ENCODE measurements around the gene SCAMP5. TPM values are rescaled to one million over a fixed set of nuclear protein-coding genes. Genes with fewer than 3 reads are reported as not detected.

The SCAMP5 gene, protein sequence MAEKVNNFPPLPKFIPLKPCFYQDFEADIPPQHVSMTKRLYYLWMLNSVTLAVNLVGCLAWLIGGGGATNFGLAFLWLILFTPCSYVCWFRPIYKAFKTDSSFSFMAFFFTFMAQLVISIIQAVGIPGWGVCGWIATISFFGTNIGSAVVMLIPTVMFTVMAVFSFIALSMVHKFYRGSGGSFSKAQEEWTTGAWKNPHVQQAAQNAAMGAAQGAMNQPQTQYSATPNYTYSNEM
- total RNA-seq (2022) (9.2 and 11.8 TPM in 2 replicates), Bru-seq, nascent RNA (percentile 45 among the genes with signal in this experiment), BruChase-seq, experiment 1, labeled RNA remaining after a 2-hour chase (percentile 45 among the genes with signal in this experiment), BruChase-seq, experiment 2, labeled RNA remaining after a 6-hour chase (percentile 48 among the genes with signal in this experiment)
- long read RNA-seq, partial matches to known transcripts = 0 of 4 reads
- long read RNA-seq, other reads (novel, unspliced or antisense) = 4 of 4 reads

DNA sequence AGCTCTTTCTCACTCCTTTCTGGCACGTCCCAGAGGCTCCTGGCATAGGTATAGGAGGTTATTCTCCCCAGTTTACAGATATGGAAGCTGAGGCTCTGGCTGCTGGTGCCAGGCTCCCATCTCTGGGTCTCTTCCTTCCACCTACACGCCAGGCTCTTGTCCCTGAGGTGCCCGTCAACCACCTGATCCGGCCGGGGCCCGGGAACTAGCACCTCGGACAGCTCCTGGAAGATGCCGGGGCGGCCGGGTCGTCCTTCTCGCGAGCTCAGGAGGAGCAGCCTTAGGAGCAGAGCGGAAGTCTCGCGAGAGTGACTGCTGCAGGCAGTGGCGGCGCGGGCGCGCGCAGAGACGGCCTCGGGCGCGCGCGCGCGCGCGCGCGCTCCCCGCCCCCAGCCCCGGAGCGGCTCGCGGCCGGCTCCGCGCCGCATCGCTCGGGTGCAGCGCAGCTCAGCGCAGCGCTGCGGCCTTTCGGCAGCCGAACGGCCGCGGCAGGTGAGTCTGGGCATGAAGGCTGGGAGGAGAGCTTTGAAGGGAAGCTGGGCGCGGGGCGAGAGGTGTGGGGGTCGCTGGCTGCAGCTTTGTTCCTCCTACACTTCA, at the start of gene SCAMP5:
TSS of gene SCAMP5 (plus strand) at position 382 of the 597 bp plus-strand sequence. CDS start 16,277 bp downstream, outside the sequence.
- TF ChIP-seq, protein P1, sequence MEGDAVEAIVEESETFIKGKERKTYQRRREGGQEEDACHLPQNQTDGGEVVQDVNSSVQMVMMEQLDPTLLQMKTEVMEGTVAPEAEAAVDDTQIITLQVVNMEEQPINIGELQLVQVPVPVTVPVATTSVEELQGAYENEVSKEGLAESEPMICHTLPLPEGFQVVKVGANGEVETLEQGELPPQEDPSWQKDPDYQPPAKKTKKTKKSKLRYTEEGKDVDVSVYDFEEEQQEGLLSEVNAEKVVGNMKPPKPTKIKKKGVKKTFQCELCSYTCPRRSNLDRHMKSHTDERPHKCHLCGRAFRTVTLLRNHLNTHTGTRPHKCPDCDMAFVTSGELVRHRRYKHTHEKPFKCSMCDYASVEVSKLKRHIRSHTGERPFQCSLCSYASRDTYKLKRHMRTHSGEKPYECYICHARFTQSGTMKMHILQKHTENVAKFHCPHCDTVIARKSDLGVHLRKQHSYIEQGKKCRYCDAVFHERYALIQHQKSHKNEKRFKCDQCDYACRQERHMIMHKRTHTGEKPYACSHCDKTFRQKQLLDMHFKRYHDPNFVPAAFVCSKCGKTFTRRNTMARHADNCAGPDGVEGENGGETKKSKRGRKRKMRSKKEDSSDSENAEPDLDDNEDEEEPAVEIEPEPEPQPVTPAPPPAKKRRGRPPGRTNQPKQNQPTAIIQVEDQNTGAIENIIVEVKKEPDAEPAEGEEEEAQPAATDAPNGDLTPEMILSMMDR (IDR thresholded peaks at IDR 0.05; ENCODE audit: insufficient read depth in 1 of 2, low read depth in 1 of 2, low read length in 1 of 2, severe bottlenecking in 1 of 2, unreplicated experiment in 1 of 2) = no peak
- DNase-seq = peak; percentile 95 to 97
- ChIA-PET POLR2A (interaction anchor here (0.6 to 1.8 kb wide), 4 partner anchors 28 to 300 kb away, joined by 3 to 17 read pairs (median 8); partner anchors contain the start of gene RPP25), CTCF (interaction anchor here (0.6 to 1.0 kb wide), 6 partner anchors 8 to 373 kb away, joined by 3 to 5 read pairs (median 3); partner anchors contain the start of gene MAN2C1)
- Mint-ChIP-seq H3K36me3 (ENCODE audit: insufficient read depth, unreplicated experiment) (peaks cover 7% of the 10 kb centered on the region), H3K27me3 (ENCODE audit: insufficient read depth, unreplicated experiment) (peaks cover 9% of the 10 kb centered on the region), H3K27ac (ENCODE audit: unreplicated experiment) (no peak within 1 kb of the TSS), H3K4me3 (ENCODE audit: unreplicated experiment) (peak within 1 kb of the TSS; percentile 67), H3K4me1 (ENCODE audit: low read depth, unreplicated experiment) (peaks cover 10% of the 10 kb centered on the region), H3K9me3 (ENCODE audit: unreplicated experiment) (no peaks in the 10 kb centered on the region)
- BruUV-seq (replicated peaks) = no TSS peak
- no peaks in the 10 kb centered on the region for H3K36me3 ChIP-seq (ENCODE audit: control insufficient read depth, insufficient read depth, low read length)
- H3K27me3 ChIP-seq (replicated peaks; ENCODE audit: control insufficient read depth, insufficient read depth, low read length) = peaks cover 1% of the 10 kb centered on the region; the same call in 1 of the 2 replicates
- H3K9me3 ChIP-seq = no peaks in the 10 kb centered on the region
- H3K4me1 ChIP-seq = 0 out of 2 replicates have a peak, but pooled peaks cover 2% of the 10 kb centered on the region
- intact Hi-C loops (cut with micrococcal nuclease; ENCODE audit: unreplicated experiment) = no loop called here
- peak within 1 kb of the TSS; percentile 75 for H3K4me3 ChIP-seq (ENCODE audit: low read depth, low read length)

DNA sequence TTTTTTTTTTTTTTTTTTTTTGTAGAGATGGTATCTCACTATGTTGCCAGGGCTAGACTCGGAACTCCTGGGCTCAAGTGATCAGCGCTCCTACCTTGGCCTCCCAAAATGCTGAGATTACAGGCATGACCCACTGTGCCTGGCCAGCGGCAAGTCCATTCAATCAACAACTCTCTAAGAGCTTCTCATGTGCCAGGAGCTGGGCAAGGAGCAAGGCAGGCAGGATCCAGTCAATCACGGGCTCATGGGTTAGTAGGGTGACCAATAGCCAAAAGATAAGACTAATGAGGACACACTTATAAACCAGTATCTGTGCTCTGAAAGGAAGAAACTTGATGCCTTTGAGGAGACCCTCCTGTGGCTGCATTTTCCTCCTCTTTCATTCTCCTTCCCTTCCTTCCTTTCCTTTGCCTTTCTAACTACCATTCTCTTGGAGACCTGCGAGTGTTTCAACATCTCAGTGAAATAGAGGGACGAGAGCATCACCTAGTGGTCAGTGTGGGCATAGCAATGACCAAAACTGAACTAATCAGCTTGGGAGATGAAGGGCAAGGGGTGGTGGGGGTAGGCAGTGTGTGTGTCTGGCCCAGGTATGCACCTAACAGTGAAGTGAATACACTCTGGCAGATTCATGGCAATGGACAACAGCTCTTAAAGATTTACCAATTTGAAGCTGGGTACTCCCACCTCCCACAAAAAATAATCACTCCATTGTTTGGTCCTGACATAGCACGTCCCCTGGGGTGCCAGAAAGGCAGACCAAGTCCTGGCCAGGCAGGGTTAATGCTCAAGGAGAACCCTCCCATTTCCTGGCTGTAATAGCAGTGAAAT, 45.1 kb upstream of the SCAMP5 start:
- POLR2A ChIA-PET = interaction anchor here (0.6 kb wide), 2 partner anchors 16 to 158 kb away, joined by 5 read pairs; no protein-coding TSS in a partner anchor
- Mint-ChIP-seq H3K27me3 (ENCODE audit: insufficient read depth, unreplicated experiment) (no peaks in the 10 kb centered on the region), H3K4me1 (ENCODE audit: low read depth, unreplicated experiment) (peaks cover 14% of the 10 kb centered on the region), H3K9me3 (ENCODE audit: unreplicated experiment) (no peaks in the 10 kb centered on the region), H3K4me3 (ENCODE audit: unreplicated experiment) (no peak overlapping the region), H3K36me3 (ENCODE audit: insufficient read depth, unreplicated experiment) (peaks cover 7% of the 10 kb centered on the region), H3K27ac (ENCODE audit: unreplicated experiment) (no peak overlapping the region)
- Histone ChIP-seq H3K9me3 (no peaks in the 10 kb centered on the region), H3K27me3 (replicated peaks; ENCODE audit: control insufficient read depth, insufficient read depth, low read length) (no peaks in the 10 kb centered on the region), H3K36me3 (ENCODE audit: control insufficient read depth, insufficient read depth, low read length) (no peaks in the 10 kb centered on the region), H3K4me1 (peaks cover 14% of the 10 kb centered on the region), H3K4me3 (ENCODE audit: low read depth, low read length) (no peak overlapping the region)
- peak; percentile 80 to 84 for DNase-seq
- intact Hi-C loops (cut with micrococcal nuclease; ENCODE audit: unreplicated experiment) = loop anchor here (1.0 to 5.0 kb wide), 5 partner anchors 12 to 179 kb away; partner anchors contain the start of genes COX5A, FAM219B and ULK3
- TF ChIP-seq, protein P1 (IDR thresholded peaks at IDR 0.05; ENCODE audit: insufficient read depth in 1 of 2, low read depth in 1 of 2, low read length in 1 of 2, severe bottlenecking in 1 of 2, unreplicated experiment in 1 of 2) = peak; percentile 92 to 96
- BruUV-seq (replicated peaks) = no TSS peak
- CTCF ChIA-PET = interaction anchor here (0.6 to 2.1 kb wide), 14 partner anchors 12 to 322 kb away, joined by 3 to 16 read pairs (median 4); partner anchors contain the start of genes COX5A, CSK and FAM219B
